SH-SY5Y (cell line): ENCODE measurements around the gene ADNP.

Source experiments
- GATA2 ChIP-seq: IDR thresholded peaks from 2 replicates; pipeline ENCODE4 v1.6.1; 2011; ENCODE audit warnings: mild to moderate bottlenecking, low read depth, low read length
- GATA3 ChIP-seq: IDR thresholded peaks from 2 replicates; pipeline ENCODE4 v1.6.1; 2011; ENCODE audit warnings: low read depth, mild to moderate bottlenecking, low read length, moderate library complexity

DNA sequence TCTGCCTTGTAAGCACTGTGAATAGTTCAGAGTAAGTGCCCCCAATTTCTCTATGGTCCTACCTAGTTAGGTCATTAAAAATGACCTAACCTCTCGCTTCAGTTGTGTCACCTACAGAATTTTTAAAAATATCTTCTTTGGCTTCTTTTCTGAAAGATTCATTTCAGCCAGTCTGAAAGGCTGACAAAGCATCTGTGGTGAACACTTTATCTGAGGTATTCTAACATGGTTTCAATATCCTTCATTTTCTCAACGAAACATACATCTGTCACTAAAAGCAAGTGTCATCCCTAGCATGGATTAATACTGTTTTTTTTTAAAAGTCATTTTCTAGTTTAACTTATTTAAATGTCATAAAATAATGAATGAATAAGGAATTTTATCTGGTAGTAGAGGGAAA, 22.0 kb upstream of the ADNP start:
- TF ChIP-seq GATA2 (no peak), GATA3 (no peak)
